GM23338 (cell line): Measurements from ENCODE around the gene ALCAM. TPM values are rescaled to one million over a fixed set of nuclear protein-coding genes. Genes with fewer than 3 reads are reported as not detected.

ENCODE experiments used
- ATAC-seq: fragments of 200-7000 bp; cut with Tn5 transposase; 3 replicates; pipeline ENCODE4 v1.9.1; 2020
- DNase-seq: peaks from one replicate; pipeline ENCODE4 v3.0.0-alpha.2; 2015; ENCODE audit warnings: low spot score
- H2AFZ ChIP-seq: fragments of 200-600 bp; sonication (generic); 2 replicates; pipeline ENCODE4 v1.8.0; 2016; ENCODE audit warnings: antibody characterized with exemption, mild to moderate bottlenecking, moderate library complexity
- H3F3A ChIP-seq: fragments of 200-600 bp; sonication (generic); replicated peaks from 2 replicates; pipeline ENCODE4 v1.8.0; 2017; ENCODE audit warnings: antibody characterized with exemption, mixed run types, low read depth
- H3K27ac ChIP-seq: fragments of 200-600 bp; sonication (generic); 2 replicates; pipeline ENCODE4 v1.6.1; 2016; ENCODE audit warnings: low read depth
- H3K27me3 ChIP-seq: fragments of 200-600 bp; sonication (generic); 2 replicates; pipeline ENCODE4 v1.8.0; 2016; ENCODE audit warnings: mild to moderate bottlenecking, mixed run types, moderate library complexity; ENCODE audit not compliant: insufficient read depth
- H3K36me3 ChIP-seq: fragments of 200-600 bp; sonication (generic); 2 replicates; pipeline ENCODE4 v1.8.0; 2016; ENCODE audit warnings: mild to moderate bottlenecking; ENCODE audit not compliant: insufficient read depth
- H3K4me1 ChIP-seq: fragments of 200-600 bp; sonication (generic); 2 replicates; pipeline ENCODE4 v1.8.0; 2016; ENCODE audit warnings: mild to moderate bottlenecking, moderate library complexity; ENCODE audit not compliant: insufficient read depth
- H3K4me2 ChIP-seq: fragments of 200-600 bp; sonication (generic); 2 replicates; pipeline ENCODE4 v1.7.1; 2017; ENCODE audit warnings: mixed run types
- H3K4me3 ChIP-seq: fragments of 200-600 bp; sonication (generic); 2 replicates; pipeline ENCODE4 v1.6.1; 2016; ENCODE audit warnings: mixed run types
- H3K79me2 ChIP-seq: fragments of 200-600 bp; sonication (generic); replicated peaks from 2 replicates; pipeline ENCODE4 v1.8.0; 2017; ENCODE audit warnings: mild to moderate bottlenecking; ENCODE audit not compliant: insufficient read depth
- H3K9me2 ChIP-seq: fragments of 200-600 bp; sonication (generic); 2 replicates; pipeline ENCODE4 v1.8.0; 2017; ENCODE audit not compliant: insufficient read depth
- H4K20me1 ChIP-seq: fragments of 200-600 bp; sonication (generic); replicated peaks from 2 replicates; pipeline ENCODE4 v1.8.0; 2017; ENCODE audit warnings: mild to moderate bottlenecking; ENCODE audit not compliant: insufficient read depth
- H3K27ac Mint-ChIP-seq: 2 replicates; pipeline ENCODE4 v1.8.0; 2020; ENCODE audit warnings: inconsistent platforms, mild to moderate bottlenecking, moderate library complexity, mixed read lengths
- H3K27me3 Mint-ChIP-seq: 3 replicates; pipeline ENCODE4 v1.8.0; 2022; ENCODE audit warnings: low read depth, mild to moderate bottlenecking, moderate library complexity, mixed read lengths, inconsistent platforms; ENCODE audit not compliant: insufficient read depth, poor library complexity
- H3K36me3 Mint-ChIP-seq: 3 replicates; pipeline ENCODE4 v1.8.0; 2021; ENCODE audit warnings: low read depth, mild to moderate bottlenecking, inconsistent platforms, moderate library complexity, mixed read lengths
- H3K4me1 Mint-ChIP-seq: 3 replicates; pipeline ENCODE4 v1.8.0; 2020; ENCODE audit warnings: mild to moderate bottlenecking, inconsistent platforms, mixed read lengths
- H3K4me3 Mint-ChIP-seq: 3 replicates; pipeline ENCODE4 v1.8.0; 2021; ENCODE audit warnings: moderate library complexity, mild to moderate bottlenecking, inconsistent platforms, mixed read lengths
- H3K9me3 Mint-ChIP-seq: 3 replicates; pipeline ENCODE4 v1.8.0; 2020; ENCODE audit warnings: moderate library complexity, mild to moderate bottlenecking, inconsistent platforms, mixed read lengths
- CREB1 ChIP-seq: fragments of 250-450 bp; sonication (Bioruptor Pico); IDR thresholded peaks from 2 replicates; pipeline ENCODE4 v1.5.0; 2020; ENCODE audit warnings: low read depth, mild to moderate bottlenecking, moderate library complexity
- EZH2 ChIP-seq: fragments of 200-600 bp; sonication (generic); IDR thresholded peaks from one replicate; pipeline ENCODE4 v1.8.0; 2017; ENCODE audit warnings: antibody characterized with exemption, mild to moderate bottlenecking, low read depth; ENCODE audit not compliant: unreplicated experiment
- EZH2phosphoT487 ChIP-seq: fragments of 200-600 bp; sonication (generic); IDR thresholded peaks from one replicate; pipeline ENCODE4 v1.8.1; 2018; ENCODE audit warnings: antibody characterized with exemption; ENCODE audit not compliant: unreplicated experiment
- JUNB ChIP-seq: IDR thresholded peaks from one replicate; pipeline ENCODE4 v1.6.1; 2016; ENCODE audit warnings: antibody characterized with exemption; ENCODE audit not compliant: unreplicated experiment
- NANOG ChIP-seq: IDR thresholded peaks from 2 replicates; pipeline ENCODE4 v1.6.1; 2016; ENCODE audit warnings: antibody characterized with exemption, borderline replicate concordance
- STAT1 ChIP-seq: IDR thresholded peaks from one replicate; pipeline ENCODE4 v1.6.1; 2016; ENCODE audit warnings: antibody characterized with exemption; ENCODE audit not compliant: unreplicated experiment
- ZNF114 ChIP-seq: fragments of 250-450 bp; sonication (Bioruptor Pico); IDR thresholded peaks from 2 replicates; pipeline ENCODE4 v1.5.0; 2020; ENCODE audit warnings: mild to moderate bottlenecking, moderate library complexity
- ZNF331 ChIP-seq: fragments of 250-450 bp; sonication (Bioruptor Pico); IDR thresholded peaks from 2 replicates; pipeline ENCODE4 v1.5.0; 2020; ENCODE audit warnings: low read depth, mild to moderate bottlenecking, moderate library complexity
- polyA plus RNA-seq: library from polyadenylated mRNA; unstranded; fragments of >200 nt; fragmentation: Nextera tagmentation; extraction: Ambion mirVana; gene quantifications from 2 replicates; pipeline ENCODE4 v1.2.1, GENCODE V29; 2016
- total RNA-seq: library from RNA; depleted of rRNA; stranded (reverse); fragments of >200 nt; shearing (Covaris generic); gene quantifications from 2 replicates; pipeline ENCODE4 v1.2.3, GENCODE V29; 2014
- TF ChIP-seq, protein P1 (sequence below): IDR thresholded peaks from one replicate; pipeline ENCODE4 v1.6.1; 2018; ENCODE audit warnings: antibody characterized with exemption; ENCODE audit not compliant: unreplicated experiment
- TF ChIP-seq, protein P2 (sequence below): IDR thresholded peaks from 2 replicates; pipeline ENCODE4 v1.6.1; 2016; ENCODE audit warnings: antibody characterized with exemption
- TF ChIP-seq, protein P3 (sequence below), 2 experiments: fragments of 200-600 bp in 1 of 2; sonication (generic) in 1 of 2; conservative IDR thresholded peaks; 2 replicates each; pipeline versions ENCODE4 v1.5.1 to v1.6.1; 2016 to 2017; ENCODE audit warnings: antibody characterized with exemption in 2 of 2, low read depth in 2 of 2, mild to moderate bottlenecking in 2 of 2, moderate library complexity in 1 of 2

ALCAM gene
- total and polyA plus RNA-seq, 2 experiments from 2014 or later, result 11.3 to 36.0 TPM

DNA sequence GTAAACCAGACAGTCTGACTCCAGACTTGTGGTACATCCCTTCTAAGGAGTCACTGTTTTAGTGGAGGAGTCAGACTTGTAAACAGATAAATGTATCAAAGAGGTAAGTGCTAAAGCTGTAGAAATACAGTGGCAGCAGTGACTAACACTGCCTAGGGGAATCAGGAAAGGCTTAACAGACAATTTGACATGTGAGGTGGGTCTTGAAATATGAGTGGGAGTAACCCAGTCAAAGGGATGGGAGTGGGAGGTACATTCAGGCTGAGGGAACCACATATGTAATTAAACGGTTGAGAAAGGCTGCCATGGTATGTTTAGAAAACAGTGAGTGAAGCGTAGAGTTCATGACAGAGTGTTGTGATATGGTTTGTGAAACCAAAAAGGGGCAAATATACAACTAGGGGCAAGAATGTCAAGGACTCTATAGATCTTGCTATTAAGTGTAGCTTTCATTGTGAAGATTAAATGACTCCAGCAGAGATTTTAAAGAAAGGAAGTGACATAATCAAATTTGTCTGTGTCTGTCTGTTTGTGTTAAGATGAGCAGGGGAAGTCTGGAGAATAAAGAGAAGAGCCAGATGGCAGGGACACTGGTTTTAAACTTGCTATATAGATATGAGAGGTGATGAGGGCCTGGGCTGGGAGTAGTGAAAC lies 11.2 kb upstream of the ALCAM start:
- H3F3A ChIP-seq, result no peaks in the 10 kb centered on the region
- ATAC-seq (no peak), DNase-seq (no peak)
- no peaks in the 10 kb centered on the region for H4K20me1 ChIP-seq
- peaks cover 37% of the 10 kb centered on the region for H3K27me3 ChIP-seq
- TF ChIP-seq NANOG (no peak), JUNB (no peak), EZH2 (no peak), ZNF331 (CRISPR knock-in tag) (no peak)
- TF ChIP-seq, protein P1, sequence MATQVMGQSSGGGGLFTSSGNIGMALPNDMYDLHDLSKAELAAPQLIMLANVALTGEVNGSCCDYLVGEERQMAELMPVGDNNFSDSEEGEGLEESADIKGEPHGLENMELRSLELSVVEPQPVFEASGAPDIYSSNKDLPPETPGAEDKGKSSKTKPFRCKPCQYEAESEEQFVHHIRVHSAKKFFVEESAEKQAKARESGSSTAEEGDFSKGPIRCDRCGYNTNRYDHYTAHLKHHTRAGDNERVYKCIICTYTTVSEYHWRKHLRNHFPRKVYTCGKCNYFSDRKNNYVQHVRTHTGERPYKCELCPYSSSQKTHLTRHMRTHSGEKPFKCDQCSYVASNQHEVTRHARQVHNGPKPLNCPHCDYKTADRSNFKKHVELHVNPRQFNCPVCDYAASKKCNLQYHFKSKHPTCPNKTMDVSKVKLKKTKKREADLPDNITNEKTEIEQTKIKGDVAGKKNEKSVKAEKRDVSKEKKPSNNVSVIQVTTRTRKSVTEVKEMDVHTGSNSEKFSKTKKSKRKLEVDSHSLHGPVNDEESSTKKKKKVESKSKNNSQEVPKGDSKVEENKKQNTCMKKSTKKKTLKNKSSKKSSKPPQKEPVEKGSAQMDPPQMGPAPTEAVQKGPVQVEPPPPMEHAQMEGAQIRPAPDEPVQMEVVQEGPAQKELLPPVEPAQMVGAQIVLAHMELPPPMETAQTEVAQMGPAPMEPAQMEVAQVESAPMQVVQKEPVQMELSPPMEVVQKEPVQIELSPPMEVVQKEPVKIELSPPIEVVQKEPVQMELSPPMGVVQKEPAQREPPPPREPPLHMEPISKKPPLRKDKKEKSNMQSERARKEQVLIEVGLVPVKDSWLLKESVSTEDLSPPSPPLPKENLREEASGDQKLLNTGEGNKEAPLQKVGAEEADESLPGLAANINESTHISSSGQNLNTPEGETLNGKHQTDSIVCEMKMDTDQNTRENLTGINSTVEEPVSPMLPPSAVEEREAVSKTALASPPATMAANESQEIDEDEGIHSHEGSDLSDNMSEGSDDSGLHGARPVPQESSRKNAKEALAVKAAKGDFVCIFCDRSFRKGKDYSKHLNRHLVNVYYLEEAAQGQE, result no peak
- TF ChIP-seq, protein P2, sequence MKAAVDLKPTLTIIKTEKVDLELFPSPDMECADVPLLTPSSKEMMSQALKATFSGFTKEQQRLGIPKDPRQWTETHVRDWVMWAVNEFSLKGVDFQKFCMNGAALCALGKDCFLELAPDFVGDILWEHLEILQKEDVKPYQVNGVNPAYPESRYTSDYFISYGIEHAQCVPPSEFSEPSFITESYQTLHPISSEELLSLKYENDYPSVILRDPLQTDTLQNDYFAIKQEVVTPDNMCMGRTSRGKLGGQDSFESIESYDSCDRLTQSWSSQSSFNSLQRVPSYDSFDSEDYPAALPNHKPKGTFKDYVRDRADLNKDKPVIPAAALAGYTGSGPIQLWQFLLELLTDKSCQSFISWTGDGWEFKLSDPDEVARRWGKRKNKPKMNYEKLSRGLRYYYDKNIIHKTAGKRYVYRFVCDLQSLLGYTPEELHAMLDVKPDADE, result no peak
- no peaks in the 10 kb centered on the region for H3K9me3 Mint-ChIP-seq
- no peak overlapping the region for H3K27ac Mint-ChIP-seq
- no peak overlapping the region for H3K4me3 Mint-ChIP-seq
- no peak overlapping the region for H3K4me3 ChIP-seq
- H3K4me2 ChIP-seq, result no peak overlapping the region
- peaks cover 8% of the 10 kb centered on the region; the same call in 1 of the 2 replicates for H3K4me1 ChIP-seq
- H2AFZ ChIP-seq, result no peak overlapping the region
- no peaks in the 10 kb centered on the region for H3K79me2 ChIP-seq
- peaks cover 10% of the 10 kb centered on the region for H3K27me3 Mint-ChIP-seq
- H3K9me2 ChIP-seq, result no peaks in the 10 kb centered on the region
- peaks cover 12% of the 10 kb centered on the region for H3K4me1 Mint-ChIP-seq
- H3K36me3 ChIP-seq, result no peaks in the 10 kb centered on the region
- H3K36me3 Mint-ChIP-seq, result no peaks in the 10 kb centered on the region
- H3K27ac ChIP-seq, result no peak overlapping the region

DNA sequence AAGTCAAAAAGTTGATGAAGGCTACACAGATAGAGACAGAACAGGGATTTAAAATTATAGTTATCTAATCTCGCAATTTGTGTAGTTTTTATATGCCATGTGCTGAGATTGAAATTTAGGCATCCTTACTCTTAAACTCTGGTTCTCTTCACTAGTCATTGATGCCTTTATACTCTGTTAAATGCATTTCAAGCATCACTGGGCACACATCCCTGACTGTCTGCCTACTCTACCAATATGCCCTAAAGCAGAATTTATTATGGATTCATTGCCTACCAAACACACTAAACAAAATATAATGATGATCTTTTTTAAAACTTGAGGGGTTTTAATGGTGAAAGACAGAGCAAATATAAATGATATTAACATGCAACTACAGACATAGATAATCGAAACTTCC lies 10.3 kb upstream of the ALCAM start:
- H3K4me1 Mint-ChIP-seq, result peaks cover 12% of the 10 kb centered on the region
- peaks cover 10% of the 10 kb centered on the region for H3K27me3 Mint-ChIP-seq
- TF ChIP-seq, protein P2, result no peak
- TF ChIP-seq ZNF114 (no peak), ZNF331 (CRISPR knock-in tag) (no peak), JUNB (no peak), NANOG (no peak), CREB1 (CRISPR knock-in tag) (no peak), STAT1 (no peak), EZH2phosphoT487 (no peak), EZH2 (no peak)
- TF ChIP-seq, protein P3, sequence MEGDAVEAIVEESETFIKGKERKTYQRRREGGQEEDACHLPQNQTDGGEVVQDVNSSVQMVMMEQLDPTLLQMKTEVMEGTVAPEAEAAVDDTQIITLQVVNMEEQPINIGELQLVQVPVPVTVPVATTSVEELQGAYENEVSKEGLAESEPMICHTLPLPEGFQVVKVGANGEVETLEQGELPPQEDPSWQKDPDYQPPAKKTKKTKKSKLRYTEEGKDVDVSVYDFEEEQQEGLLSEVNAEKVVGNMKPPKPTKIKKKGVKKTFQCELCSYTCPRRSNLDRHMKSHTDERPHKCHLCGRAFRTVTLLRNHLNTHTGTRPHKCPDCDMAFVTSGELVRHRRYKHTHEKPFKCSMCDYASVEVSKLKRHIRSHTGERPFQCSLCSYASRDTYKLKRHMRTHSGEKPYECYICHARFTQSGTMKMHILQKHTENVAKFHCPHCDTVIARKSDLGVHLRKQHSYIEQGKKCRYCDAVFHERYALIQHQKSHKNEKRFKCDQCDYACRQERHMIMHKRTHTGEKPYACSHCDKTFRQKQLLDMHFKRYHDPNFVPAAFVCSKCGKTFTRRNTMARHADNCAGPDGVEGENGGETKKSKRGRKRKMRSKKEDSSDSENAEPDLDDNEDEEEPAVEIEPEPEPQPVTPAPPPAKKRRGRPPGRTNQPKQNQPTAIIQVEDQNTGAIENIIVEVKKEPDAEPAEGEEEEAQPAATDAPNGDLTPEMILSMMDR (conservative IDR thresholded peaks at IDR 0.05; ENCODE audit: low read depth in 2 of 2), result no peak
- TF ChIP-seq, protein P1, result no peak

More for the DNA sequence above, 10.3 kb upstream of the ALCAM start:
- Histone ChIP-seq H3K36me3 (no peaks in the 10 kb centered on the region), H3K27ac (no peak overlapping the region), H3K9me2 (no peaks in the 10 kb centered on the region), H3K79me2 (no peaks in the 10 kb centered on the region), H3K4me2 (no peak overlapping the region), H4K20me1 (no peaks in the 10 kb centered on the region), H3K4me1 (peaks cover 8% of the 10 kb centered on the region; the same call in 1 of the 2 replicates), H3K4me3 (no peak overlapping the region), H3K27me3 (peaks cover 37% of the 10 kb centered on the region), H3F3A (no peaks in the 10 kb centered on the region), H2AFZ (no peak overlapping the region)
- H3K36me3 Mint-ChIP-seq, result no peaks in the 10 kb centered on the region
- DNase-seq (no peak), ATAC-seq (no peak)
- no peaks in the 10 kb centered on the region for H3K9me3 Mint-ChIP-seq
- no peak overlapping the region for H3K27ac Mint-ChIP-seq
- H3K4me3 Mint-ChIP-seq, result no peak overlapping the region
